Medulla oblongata (tissue), 1 donor: Measurements from ENCODE around the gene USP53.
A peak's percentile ranks its signal among the peaks of the same experiment; 100 is the strongest.
"Not testable (repeated sequence)": the region's sequence is repeated elsewhere in the genome, so short reads cannot be mapped to it uniquely, and the experiment has no call there.

Source experiments
- DNase-seq: peaks from one replicate; pipeline ENCODE4 v3.0.0-alpha.2; 2015; ENCODE audit errors: extremely low spot score

The USP53 gene

GRCh38 chr4:119212234-119212963, at the start of gene USP53:
Gene USP53 (plus strand): TSS chr4:119212713. CDS start chr4:119239760, 27,047 bp downstream.
- DNase-seq = peak; percentile 94

DNA sequence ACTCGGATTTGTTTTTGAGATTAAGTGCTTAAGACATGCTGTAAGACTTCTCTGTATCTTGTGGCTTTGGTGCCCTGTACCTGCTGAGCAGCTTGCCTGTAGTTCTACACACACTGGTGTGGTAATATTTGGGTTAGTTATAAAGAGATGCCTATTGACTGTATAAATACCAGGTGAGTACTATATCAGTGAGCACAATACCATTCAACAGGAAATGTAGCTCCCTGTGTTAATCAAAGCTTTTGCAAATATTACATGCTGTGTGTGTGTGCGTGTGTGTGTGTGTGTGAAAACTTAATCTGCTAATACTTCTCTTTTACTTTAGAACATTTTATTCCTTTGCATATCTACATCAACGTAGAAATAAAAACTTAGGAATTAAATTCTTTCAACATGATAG, 46.7 kb upstream of the USP53 start:
- no peak for DNase-seq

DNA sequence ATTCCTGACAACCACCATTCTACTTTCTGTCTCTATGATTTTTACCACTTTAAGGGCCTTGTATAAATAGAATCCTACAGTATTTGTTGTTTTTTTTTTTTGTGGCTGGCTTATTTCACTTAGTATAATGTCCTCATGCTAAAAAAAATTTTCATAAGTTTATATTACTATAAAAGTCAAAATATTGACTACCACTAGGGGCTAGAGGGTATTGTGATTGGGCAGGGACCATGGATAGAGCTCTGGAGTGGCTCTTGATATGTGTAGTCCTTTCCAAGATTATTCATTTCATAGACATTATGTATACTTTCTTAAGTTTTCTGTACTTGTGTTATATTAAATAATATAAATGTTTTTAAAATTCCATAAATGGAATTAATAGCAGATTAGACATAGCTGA, 42.3 kb upstream of the USP53 start:
- no peak for DNase-seq

- DNase-seq = no peak
These were observed 40.3 kb upstream of the USP53 start for GRCh38 chr4:119172223-119172622.

GRCh38 chr4:119173729-119174361, 38.7 kb upstream of the USP53 start:
- not testable (repeated sequence) for DNase-seq

DNA sequence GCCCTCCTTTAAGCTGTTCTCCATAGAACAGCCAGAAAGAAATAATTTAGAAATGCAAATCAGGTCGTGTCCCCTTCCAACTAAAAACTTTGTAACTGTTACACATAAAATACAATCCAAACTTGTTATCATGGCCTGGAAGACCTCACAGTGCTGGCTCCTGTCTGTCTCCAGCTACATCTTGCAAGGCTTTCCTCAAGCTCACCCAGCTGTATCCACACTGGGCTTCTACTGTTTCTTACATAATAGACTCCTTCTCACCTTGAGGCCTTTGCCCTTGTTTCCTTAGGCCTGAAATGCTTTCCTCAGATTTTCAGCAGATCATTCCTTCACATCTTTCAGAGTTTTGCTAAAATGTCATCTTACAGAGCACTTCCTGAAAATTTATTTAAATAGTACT, 33.5 kb upstream of the USP53 start:
- DNase-seq = no peak

- no peak for DNase-seq
These were observed 28.4 kb upstream of the USP53 start for GRCh38 chr4:119184128-119184527.

GRCh38 chr4:119189638-119190037, 22.9 kb upstream of the USP53 start:
- no peak for DNase-seq

- no peak for DNase-seq
These were observed 22.2 kb upstream of the USP53 start for GRCh38 chr4:119190354-119190753.

DNA sequence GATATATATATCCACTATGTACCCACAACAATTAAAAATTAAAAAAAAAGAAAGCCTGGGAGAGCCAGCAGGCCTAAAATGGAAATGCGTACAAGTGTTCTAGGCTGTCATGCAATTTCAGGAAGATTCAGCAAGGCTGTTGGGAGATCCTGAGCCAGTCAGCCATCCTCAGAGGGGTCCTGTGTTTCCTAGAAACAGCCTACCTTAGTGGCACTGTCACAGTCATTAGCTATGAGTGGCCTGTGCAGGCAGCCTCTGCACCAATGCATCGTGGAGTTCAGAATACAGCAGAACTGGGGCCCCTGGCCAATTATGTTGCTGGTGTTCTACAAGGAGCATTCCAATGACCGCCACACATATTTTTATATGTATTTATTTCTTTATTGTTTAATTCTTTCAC, 21.0 kb upstream of the USP53 start:
- no peak for DNase-seq

DNA sequence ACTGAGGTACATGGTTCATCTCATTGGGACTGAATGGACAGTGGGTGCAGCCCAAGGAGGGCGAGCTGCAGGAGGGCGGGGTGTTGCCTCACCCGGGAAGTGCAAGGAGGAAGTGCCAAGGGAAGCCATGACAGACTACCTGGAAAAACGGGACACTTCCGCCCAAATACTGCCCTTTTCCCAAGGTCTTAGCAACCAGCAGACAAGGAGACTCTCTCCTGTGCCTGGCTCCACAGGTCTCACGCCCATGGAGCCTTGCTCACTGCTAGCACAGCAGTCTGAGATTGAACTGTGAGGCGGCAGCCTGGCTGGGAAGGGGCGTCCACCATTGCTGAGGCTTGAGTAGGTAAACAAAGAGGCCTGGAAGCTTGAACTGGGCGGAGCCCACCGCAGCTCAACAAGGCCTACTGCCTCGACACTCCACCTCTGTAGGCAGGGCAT, 14.7 kb upstream of the USP53 start:
- no peak for DNase-seq

DNA sequence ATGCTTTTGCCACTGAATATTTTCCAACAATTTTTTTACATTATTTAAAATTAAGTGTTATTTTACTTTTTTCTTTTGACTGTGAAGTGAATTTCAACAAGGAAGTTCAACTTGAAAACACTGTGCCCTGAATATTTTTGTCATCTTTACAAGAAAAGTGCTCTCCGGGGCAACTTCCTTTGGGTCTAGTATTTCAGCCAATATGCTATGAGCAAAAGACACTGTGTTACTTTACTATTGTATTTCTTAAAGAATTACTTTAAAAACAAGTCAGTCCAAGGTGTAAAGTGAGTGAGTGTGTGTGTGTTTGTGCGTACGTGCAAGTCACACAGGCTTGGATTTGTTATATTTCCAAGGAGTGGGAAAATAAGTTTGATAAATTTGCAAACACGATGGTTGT, 7.6 kb upstream of the USP53 start:
- peak; percentile 42 for DNase-seq

DNA sequence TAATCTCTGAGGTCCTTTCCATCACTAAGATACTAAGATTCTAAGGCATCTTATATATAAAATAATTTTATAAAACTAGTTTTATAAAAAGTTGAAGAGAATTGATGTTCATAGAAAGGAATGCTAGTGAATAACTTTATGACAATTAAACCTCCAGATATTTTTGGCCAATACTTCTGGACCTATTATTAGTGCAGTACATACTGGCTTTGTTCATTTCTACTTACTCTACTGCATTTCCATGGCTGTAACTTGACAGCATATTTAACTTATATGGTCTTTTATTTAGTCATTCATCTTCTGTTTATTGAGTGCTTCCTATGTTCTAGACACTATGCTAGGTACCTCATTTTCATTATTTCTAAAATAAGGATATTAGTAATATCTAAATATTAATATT, 6.8 kb upstream of the USP53 start:
- no peak for DNase-seq

- no peak for DNase-seq
These were observed 6.3 kb upstream of the USP53 start for GRCh38 chr4:119206178-119206577.

- no peak for DNase-seq
These were observed 5.5 kb upstream of the USP53 start for GRCh38 chr4:119207051-119207450.

DNA sequence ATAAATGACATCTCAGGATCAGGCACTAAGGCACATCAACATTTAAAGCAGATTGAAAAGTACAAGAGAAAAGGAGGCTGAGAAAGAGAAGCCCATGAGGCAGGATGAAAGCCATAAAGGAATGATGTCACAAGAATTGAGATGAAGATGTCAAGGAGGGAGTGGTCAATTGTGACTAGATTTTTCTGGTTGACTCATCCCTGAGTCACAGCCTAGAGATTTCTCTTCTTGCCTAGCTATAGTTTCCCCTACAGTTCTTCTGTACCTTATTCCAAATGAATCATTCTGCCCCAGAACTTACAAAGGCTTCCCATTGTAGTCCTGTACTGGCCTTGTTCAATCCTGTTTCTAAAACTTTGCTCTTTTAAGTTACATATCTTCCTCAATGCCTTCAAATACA, 3.4 kb upstream of the USP53 start:
- no peak for DNase-seq

GRCh38 chr4:119209586-119209985, 2.9 kb upstream of the USP53 start:
- DNase-seq = no peak

DNA sequence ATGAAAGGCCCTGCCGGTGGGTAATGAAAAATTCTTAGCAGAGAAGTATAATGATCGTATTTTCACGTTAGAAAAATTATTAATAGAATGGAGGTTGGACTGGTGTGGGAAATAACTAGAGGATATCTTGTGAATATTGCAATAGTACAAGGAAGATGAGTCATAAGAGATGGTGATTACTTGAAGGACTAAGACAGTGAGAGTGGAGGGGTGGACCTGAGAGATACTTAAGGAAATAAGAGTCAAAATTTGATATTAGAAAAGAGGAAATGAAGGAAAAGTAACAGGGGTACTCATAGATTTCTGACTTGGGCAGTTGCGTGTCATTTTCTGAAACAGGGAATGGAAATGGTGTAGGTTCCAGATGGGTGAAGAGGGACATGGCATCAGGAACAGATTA, 1.7 kb upstream of the USP53 start:
- no peak for DNase-seq

GRCh38 chr4:119211867-119212233, 663 bp upstream of the USP53 start:
- DNase-seq = no peak

DNA sequence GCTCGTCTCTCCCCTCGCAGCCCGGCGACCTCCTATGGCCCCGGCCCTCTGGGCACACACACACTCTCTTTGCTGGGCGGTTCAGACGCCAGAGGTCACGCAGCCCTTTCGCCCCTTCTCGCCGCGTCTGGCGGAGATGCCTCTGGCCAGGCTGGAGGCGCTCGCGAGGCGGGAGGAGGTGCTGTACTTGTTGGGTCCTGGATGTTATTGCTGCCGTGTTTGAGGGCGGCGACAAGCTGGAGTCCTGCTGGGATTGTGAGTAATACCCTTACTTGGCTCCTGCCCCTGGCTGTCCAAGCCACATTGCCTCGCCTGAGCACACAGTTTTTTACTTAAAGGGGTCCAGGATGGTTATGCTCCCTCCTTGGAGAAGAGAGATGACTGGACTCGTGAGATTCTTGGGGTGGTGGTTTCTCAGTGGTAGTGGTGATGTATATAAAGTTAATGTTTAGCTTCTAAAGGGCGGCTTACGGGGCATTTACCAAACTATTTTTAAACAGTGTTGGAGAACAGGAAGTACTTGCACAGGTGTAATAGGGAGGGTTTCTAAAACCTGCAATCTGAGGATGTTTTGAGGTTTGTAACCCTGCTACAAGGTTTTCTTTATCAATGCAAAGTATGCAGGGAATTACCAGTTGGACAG, 572 bp downstream of the USP53 start:
- DNase-seq = peak; percentile 75

- DNase-seq = no peak
These were observed 5.6 kb downstream of the USP53 start for GRCh38 chr4:119218093-119218492.

DNA sequence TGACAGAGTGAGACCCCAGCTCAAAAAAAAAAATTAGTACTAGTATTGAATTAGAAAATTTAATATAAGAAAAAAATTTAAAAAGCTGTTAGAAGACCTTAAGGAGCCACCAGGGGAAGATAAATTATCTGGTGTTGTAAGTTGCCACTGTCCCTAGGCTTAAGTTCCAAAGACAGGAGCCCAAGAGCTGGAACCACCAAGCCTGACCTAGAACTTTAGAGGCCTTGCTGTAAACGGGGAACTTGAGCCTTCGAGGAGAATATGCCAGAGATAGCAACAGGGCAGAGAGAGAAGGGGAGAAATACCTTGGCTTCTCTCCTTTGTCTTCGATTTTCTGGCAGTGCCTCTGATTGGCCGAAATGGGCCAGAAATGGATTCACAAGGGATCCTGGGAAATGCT, 8.9 kb downstream of the USP53 start:
- DNase-seq = no peak

DNA sequence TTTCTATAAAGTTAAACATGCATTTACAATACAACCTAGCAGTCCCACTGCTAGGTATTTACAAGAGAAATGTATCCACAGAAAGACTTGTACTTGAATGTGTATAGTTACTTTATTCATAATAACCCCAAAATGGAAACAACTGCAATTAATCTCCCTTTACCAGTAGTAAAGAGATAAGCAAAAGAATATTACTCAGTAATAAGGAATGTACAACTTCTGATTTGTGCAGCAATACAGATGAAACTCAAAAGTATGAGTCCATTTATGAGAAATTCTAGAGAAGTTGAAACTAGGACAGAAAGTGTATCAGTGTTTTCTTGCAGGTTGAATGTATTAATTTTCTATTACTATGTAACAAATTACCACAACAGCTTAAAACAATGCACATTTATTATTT, 15.2 kb downstream of the USP53 start:
- DNase-seq = no peak
